ENCODE measurements around the gene USF3.

USF3 gene

GRCh38 chr3:113668015-113668414 is 28.4 kb downstream of the USF3 start:
- no peak overlapping the region for H3K9ac ChIP-seq (ENCODE audit: insufficient read length)
- H3K4me3 ChIP-seq: peak overlapping the region; percentile 59
- TF ChIP-seq POLR2AphosphoS5 (IDR thresholded peaks at IDR 0.05; ENCODE audit: borderline replicate concordance, low read depth, low read length) (no peak), EZH2 (IDR thresholded peaks at IDR 0.05) (no peak), FOXP2 (optimal IDR thresholded peaks at IDR 0.05; ENCODE audit: control extremely low read depth, extremely low read length, insufficient read depth) (no peak)
- H3K36me3 ChIP-seq (ENCODE audit: insufficient read depth, low read length): no peaks in the 10 kb centered on the region
- no peaks in the 10 kb centered on the region for H3K9me3 ChIP-seq (ENCODE audit: low read depth, low read length)
- H3K27ac ChIP-seq: peak overlapping the region; percentile 12; the same call in 1 of the 2 replicates
- peak; percentile 10 for DNase-seq (ENCODE audit: low read depth, low spot score)

- Histone ChIP-seq H3K27ac (no peak overlapping the region), H3K9ac (ENCODE audit: insufficient read length) (no peak overlapping the region), H3K36me3 (ENCODE audit: insufficient read depth, low read length) (no peaks in the 10 kb centered on the region; the same call in 1 of the 2 replicates), H3K9me3 (ENCODE audit: low read depth, low read length) (no peaks in the 10 kb centered on the region), H3K4me3 (no peak overlapping the region)
- TF ChIP-seq FOXP2 (optimal IDR thresholded peaks at IDR 0.05; ENCODE audit: control extremely low read depth, extremely low read length, insufficient read depth) (no peak), POLR2AphosphoS5 (IDR thresholded peaks at IDR 0.05; ENCODE audit: borderline replicate concordance, low read depth, low read length) (no peak), EZH2 (IDR thresholded peaks at IDR 0.05) (no peak)
- DNase-seq (ENCODE audit: low read depth, low spot score): no peak
These were observed 31.8 kb downstream of the USF3 start for GRCh38 chr3:113664523-113665094.

- no peak for DNase-seq (ENCODE audit: low read depth, low spot score)
- Histone ChIP-seq H3K27ac (no peak overlapping the region), H3K4me3 (no peak overlapping the region), H3K36me3 (ENCODE audit: insufficient read depth, low read length) (no peaks in the 10 kb centered on the region; the same call in 1 of the 2 replicates), H3K9ac (ENCODE audit: insufficient read length) (no peak overlapping the region), H3K9me3 (ENCODE audit: low read depth, low read length) (no peaks in the 10 kb centered on the region)
- TF ChIP-seq POLR2AphosphoS5 (IDR thresholded peaks at IDR 0.05; ENCODE audit: borderline replicate concordance, low read depth, low read length) (no peak), FOXP2 (optimal IDR thresholded peaks at IDR 0.05; ENCODE audit: control extremely low read depth, extremely low read length, insufficient read depth) (no peak), EZH2 (IDR thresholded peaks at IDR 0.05) (no peak)
These were observed 32.7 kb downstream of the USF3 start for GRCh38 chr3:113663761-113664160.

DNA sequence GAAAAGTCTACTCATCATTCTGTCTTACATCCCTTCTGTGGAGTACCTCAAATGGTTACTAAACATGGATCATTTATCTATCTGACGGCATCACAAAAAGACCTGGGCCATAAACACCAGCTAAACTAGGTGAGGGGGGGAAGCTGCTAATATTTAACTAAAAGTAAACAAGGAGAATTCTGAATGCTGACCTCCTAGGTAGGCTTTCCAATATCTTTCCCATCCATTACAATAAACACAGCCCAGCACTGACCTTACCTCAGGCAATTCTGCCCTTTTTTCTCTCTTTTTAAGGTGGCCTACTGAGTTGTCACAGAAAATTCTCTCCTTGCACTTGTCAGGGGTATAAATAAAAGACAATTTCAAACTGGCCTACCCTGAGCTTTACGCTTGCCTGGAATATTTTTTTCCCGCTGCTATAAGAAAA is 33.1 kb downstream of the USF3 start:
- H3K9me3 ChIP-seq (ENCODE audit: low read depth, low read length): no peaks in the 10 kb centered on the region
- DNase-seq (ENCODE audit: low read depth, low spot score): no peak
- H3K27ac ChIP-seq: no peak overlapping the region
- H3K9ac ChIP-seq (ENCODE audit: insufficient read length): no peak overlapping the region
- H3K4me3 ChIP-seq: no peak overlapping the region
- no peaks in the 10 kb centered on the region; the same call in 1 of the 2 replicates for H3K36me3 ChIP-seq (ENCODE audit: insufficient read depth, low read length)
- no peak for TF ChIP-seq FOXP2 (optimal IDR thresholded peaks at IDR 0.05; ENCODE audit: control extremely low read depth, extremely low read length, insufficient read depth)
- TF ChIP-seq POLR2AphosphoS5 (IDR thresholded peaks at IDR 0.05; ENCODE audit: borderline replicate concordance, low read depth, low read length): no peak
- TF ChIP-seq EZH2 (IDR thresholded peaks at IDR 0.05): no peak

GRCh38 chr3:113662824-113663223 is 33.6 kb downstream of the USF3 start:
- DNase-seq (ENCODE audit: low read depth, low spot score): no peak
- TF ChIP-seq POLR2AphosphoS5 (IDR thresholded peaks at IDR 0.05; ENCODE audit: borderline replicate concordance, low read depth, low read length) (no peak), EZH2 (IDR thresholded peaks at IDR 0.05) (no peak), FOXP2 (optimal IDR thresholded peaks at IDR 0.05; ENCODE audit: control extremely low read depth, extremely low read length, insufficient read depth) (no peak)
- no peak overlapping the region for H3K9ac ChIP-seq (ENCODE audit: insufficient read length)
- no peak overlapping the region for H3K4me3 ChIP-seq
- H3K9me3 ChIP-seq (ENCODE audit: low read depth, low read length): no peaks in the 10 kb centered on the region
- H3K27ac ChIP-seq: no peak overlapping the region
- no peaks in the 10 kb centered on the region; the same call in 1 of the 2 replicates for H3K36me3 ChIP-seq (ENCODE audit: insufficient read depth, low read length)

DNA sequence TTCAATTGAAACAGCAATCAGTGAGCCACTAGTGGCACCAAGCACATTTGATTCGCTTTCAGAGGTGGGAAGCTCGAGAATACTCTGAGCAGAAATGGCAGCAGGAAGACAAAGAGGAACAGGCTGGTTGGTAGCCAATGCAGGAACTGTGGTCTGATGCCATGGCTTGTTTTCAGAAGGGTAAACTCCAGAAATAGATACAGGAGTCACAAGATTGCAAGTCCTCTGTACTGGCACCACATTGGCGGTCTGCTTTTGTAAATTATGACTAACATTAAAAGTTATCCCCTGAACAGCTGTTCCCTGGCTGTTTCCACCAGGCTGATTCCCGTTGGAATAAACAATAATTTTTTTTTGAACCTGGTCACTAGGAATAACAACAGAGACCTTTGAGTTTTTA is 35.5 kb downstream of the USF3 start:
- Histone ChIP-seq H3K9ac (ENCODE audit: insufficient read length) (no peak overlapping the region), H3K36me3 (ENCODE audit: insufficient read depth, low read length) (no peaks in the 10 kb centered on the region; the same call in 1 of the 2 replicates), H3K4me3 (no peak overlapping the region), H3K9me3 (ENCODE audit: low read depth, low read length) (no peaks in the 10 kb centered on the region), H3K27ac (no peak overlapping the region)
- TF ChIP-seq FOXP2 (optimal IDR thresholded peaks at IDR 0.05; ENCODE audit: control extremely low read depth, extremely low read length, insufficient read depth) (no peak), POLR2AphosphoS5 (IDR thresholded peaks at IDR 0.05; ENCODE audit: borderline replicate concordance, low read depth, low read length) (no peak), EZH2 (IDR thresholded peaks at IDR 0.05) (no peak)
- no peak for DNase-seq (ENCODE audit: low read depth, low spot score)

DNA sequence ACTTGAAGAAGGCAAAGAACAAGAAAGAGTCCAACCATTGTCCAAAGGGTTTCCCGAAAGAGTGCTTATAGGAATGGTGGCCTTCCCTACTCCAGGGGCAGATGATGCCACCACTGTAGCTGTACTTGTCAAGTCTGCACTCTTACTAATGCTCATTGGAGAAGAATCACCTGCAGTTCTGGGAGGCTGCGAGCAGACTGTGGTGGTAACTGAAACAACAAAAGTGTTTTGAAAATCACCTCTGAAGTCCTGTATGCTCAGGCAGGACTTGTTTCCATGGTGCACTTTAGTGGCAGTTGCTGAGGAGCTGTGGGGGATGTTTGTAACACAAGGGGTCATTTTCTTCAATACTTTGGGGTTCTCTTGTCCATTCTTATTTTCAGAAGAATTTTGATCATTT is 36.0 kb downstream of the USF3 start:
- TF ChIP-seq EZH2 (IDR thresholded peaks at IDR 0.05): no peak
- no peak for TF ChIP-seq POLR2AphosphoS5 (IDR thresholded peaks at IDR 0.05; ENCODE audit: borderline replicate concordance, low read depth, low read length)
- TF ChIP-seq FOXP2 (optimal IDR thresholded peaks at IDR 0.05; ENCODE audit: control extremely low read depth, extremely low read length, insufficient read depth): no peak
- Histone ChIP-seq H3K4me3 (no peak overlapping the region), H3K9me3 (ENCODE audit: low read depth, low read length) (no peaks in the 10 kb centered on the region), H3K36me3 (ENCODE audit: insufficient read depth, low read length) (no peaks in the 10 kb centered on the region; the same call in 1 of the 2 replicates), H3K9ac (ENCODE audit: insufficient read length) (no peak overlapping the region), H3K27ac (no peak overlapping the region)
- DNase-seq (ENCODE audit: low read depth, low spot score): no peak

DNA sequence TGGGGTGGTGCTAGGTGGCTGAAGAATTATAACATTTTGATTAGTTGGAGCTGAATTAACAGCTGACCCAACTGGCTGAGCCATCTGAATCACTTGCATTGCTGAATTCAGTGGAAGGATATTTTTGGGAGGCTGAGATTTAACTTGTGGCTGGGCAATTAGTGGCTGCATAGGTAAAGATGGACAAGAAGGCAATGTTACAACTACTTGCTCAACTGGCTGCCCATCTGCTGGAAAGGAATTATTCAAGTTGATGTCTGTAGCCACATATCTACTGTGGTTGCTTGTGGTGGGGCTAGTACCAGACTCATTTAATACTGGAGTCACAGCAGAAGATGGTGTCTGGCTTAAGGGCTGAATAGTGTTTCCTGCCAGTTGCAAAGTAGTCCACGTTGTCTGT is 36.4 kb downstream of the USF3 start:
- Histone ChIP-seq H3K27ac (no peak overlapping the region), H3K4me3 (no peak overlapping the region)

More for the DNA sequence above, 36.4 kb downstream of the USF3 start:
- Histone ChIP-seq H3K9ac (ENCODE audit: insufficient read length) (no peak overlapping the region), H3K36me3 (ENCODE audit: insufficient read depth, low read length) (no peaks in the 10 kb centered on the region; the same call in 1 of the 2 replicates), H3K9me3 (ENCODE audit: low read depth, low read length) (no peaks in the 10 kb centered on the region)
- DNase-seq (ENCODE audit: low read depth, low spot score): no peak
- TF ChIP-seq EZH2 (IDR thresholded peaks at IDR 0.05) (no peak), POLR2AphosphoS5 (IDR thresholded peaks at IDR 0.05; ENCODE audit: borderline replicate concordance, low read depth, low read length) (no peak), FOXP2 (optimal IDR thresholded peaks at IDR 0.05; ENCODE audit: control extremely low read depth, extremely low read length, insufficient read depth) (no peak)

Data from SK-N-MC (cell line).